HUDEP-2 (cell line): ENCODE results near the gene JADE3.
"Not testable (repeated sequence)": the region's sequence is repeated elsewhere in the genome, so short reads cannot be mapped to it uniquely, and the experiment has no call there.

ENCODE experiments used
- DNase-seq, 76 experiments: peaks; one replicate each; lab custom pipeline; 2025; ENCODE audit not compliant: unreplicated experiment in 76 of 76; lab: John Stamatoyannopoulos, UW

Gene JADE3

DNA sequence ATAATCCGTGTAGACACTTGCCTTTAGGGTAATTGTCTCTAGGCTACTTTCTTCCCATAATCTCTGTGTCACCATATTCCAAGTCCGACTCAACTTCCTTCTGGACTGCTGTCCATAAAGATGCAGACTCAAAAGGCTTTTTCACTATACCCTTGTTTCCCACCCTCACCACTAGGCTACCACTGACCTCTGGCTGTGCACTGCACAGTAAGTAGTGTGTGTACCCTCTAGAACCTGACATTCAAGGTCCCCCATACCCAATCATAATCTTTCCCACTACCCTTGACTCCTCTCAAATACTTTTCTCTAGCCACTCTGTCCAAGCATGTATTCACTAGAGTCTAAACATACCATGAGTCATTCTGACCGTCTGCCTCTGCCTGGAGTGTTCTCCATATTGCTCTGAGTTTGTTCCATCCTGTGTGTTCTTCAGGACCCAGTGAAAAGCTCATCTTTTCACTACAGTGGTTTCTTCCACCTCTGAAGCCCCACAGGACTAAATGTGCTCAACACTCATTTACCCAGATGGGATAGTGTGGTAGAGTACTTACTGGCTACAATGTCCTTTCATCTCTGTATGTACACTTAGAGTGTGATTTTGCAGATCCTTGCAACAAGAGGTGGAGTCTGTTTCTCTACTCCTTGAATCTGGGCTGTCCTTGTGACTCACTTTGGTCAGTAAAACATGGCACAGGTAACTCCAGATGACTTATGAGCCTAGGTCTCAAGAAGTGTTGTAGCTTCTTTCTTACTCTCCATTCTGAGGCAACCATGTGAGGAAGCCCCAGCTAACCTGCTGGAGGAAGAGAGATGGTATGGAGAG, 17.4 kb downstream of the JADE3 start:
- no peak for DNase-seq

- DNase-seq: no peak
Measured at GRCh38 chrX:46935295-46935694, 23.1 kb downstream of the JADE3 start.

- DNase-seq: peak in 1 of 76 experiments; percentile 1
Measured at GRCh38 chrX:46938589-46938988, 26.4 kb downstream of the JADE3 start.

DNA sequence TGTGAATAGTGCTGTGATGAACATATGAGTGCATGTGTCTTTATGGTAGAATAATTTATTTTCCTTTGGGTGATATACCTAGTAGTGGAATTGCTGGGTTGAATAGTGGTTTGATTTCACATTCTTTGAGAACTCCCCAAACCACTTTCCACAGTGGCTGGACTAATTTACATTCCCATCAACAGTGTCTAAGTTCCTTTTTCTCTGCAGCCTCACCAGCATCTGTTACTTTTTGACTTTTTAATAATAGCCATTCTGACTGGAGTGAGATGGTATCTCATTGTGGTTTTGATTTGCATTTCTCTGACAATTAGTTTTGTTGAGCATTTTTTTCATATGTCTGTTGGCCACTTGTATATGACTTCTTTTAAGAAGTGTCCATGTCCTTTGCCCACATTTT, 29.1 kb downstream of the JADE3 start:
- DNase-seq: no peak

GRCh38 chrX:46953137-46953527, 40.9 kb downstream of the JADE3 start:
- DNase-seq: no peak

- no peak for DNase-seq
Measured at GRCh38 chrX:46953597-46953996, 41.4 kb downstream of the JADE3 start.

DNA sequence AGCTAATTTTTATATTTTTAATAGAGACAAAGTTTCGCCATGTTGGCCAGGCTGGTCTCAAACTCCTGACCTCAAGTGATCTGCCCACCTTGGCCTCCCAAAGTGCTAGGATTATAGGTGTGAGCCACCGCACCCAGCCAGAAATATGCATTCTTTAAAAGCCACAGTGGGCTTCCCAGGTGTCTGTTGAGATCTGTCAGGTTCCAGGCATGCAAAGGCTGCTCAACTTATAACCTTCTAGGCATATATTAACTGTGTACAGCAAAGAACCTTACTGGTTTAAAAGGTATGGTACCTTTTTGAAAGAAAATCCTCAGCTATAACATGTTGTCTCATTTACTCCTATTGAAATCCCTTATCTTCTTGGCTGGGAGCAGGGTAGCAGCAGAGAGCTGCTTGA, 42.5 kb downstream of the JADE3 start:
- no peak for DNase-seq

- DNase-seq: not testable (repeated sequence)
Measured at GRCh38 chrX:46956589-46956988, 44.4 kb downstream of the JADE3 start.

- peak in 25 of 76 experiments; percentile 0 to 25 (median 2) for DNase-seq
Measured at GRCh38 chrX:46957297-46957696, 45.1 kb downstream of the JADE3 start.

- no peak for DNase-seq
Measured at GRCh38 chrX:46959101-46959500, 46.9 kb downstream of the JADE3 start.

- DNase-seq: no peak
Measured at GRCh38 chrX:46959985-46960700, 47.9 kb downstream of the JADE3 start.

DNA sequence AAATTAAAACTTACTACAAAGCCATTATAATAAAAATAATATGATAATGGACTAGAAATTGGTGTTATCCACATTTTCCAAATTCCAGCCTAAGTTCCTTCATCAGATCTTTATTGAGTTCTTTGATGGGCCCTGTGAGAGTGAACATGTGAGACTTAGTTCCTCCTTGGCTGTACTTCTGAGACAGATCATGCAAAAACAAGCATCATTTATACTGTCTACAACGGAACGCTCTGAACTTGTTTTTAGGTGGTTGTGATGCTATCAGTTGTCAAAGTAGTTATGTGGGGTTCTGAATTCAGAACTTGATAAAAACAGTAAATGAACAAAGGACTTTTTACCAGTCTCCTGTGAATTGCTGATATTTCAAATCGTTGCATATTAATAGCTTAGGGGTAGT, 48.9 kb downstream of the JADE3 start:
- no peak for DNase-seq

DNA sequence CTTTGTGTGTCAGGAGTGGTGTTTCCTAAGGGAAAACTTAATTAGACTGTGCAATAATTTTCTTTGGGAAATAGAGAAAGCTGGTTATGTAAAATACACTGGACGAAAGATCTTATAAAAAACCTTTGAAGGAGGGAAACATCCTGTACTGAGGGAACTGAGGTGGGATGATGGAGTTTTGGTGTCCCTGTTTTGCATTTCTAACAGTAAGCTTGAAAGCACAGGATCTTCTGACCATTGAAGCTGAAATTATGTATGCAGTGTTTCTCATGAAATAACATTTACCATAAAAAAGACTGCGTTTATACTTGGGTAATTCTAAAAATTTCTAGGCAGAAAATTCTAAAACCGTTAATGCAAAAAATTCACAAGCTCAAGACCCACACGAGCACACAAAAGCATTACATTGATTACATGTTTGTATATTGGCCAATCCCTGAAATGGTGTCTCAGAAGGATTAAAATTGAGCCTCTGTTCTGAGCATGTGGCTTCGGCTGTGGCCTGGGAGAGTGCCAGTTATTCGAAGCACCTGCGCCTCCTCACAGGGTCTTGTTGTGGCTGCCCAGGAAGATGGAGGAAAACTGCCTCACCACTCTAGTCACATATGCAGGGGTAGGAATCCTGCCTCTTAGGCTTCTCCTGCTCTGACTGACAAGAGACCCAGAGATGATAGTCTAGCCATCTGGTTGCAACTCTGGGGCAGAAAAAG, 49.5 kb downstream of the JADE3 start:
- DNase-seq: no peak

GRCh38 chrX:46965125-46965758, 53.0 kb downstream of the JADE3 start:
- no peak for DNase-seq

DNA sequence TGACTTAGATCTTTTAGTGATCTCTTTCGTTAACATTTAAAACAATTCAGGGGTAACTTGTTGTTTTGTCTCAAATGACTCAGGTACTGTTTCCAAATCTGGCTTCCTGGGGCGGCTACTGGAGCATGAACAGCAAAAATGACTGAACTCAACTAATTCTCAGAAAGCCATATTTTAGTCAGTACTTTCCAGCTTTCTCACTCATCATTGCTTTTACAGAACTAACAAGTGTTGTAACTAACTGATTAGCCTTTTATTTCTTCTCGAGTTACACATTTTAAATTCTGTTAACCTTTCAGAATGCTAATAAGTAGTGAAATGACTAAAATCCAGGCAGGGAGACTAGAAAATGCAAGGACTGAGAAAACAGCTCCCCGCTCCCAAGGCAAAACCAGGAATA, 55.3 kb downstream of the JADE3 start:
- no peak for DNase-seq

- not testable (repeated sequence) for DNase-seq
Measured at GRCh38 chrX:46977046-46977445, 64.8 kb downstream of the JADE3 start.

- peak in 70 of 76 experiments; percentile 0 to 73 (median 42) for DNase-seq
Measured at GRCh38 chrX:46978341-46979291, 66.4 kb downstream of the JADE3 start.

GRCh38 chrX:46984705-46985104, 72.5 kb downstream of the JADE3 start:
- no peak for DNase-seq

DNA sequence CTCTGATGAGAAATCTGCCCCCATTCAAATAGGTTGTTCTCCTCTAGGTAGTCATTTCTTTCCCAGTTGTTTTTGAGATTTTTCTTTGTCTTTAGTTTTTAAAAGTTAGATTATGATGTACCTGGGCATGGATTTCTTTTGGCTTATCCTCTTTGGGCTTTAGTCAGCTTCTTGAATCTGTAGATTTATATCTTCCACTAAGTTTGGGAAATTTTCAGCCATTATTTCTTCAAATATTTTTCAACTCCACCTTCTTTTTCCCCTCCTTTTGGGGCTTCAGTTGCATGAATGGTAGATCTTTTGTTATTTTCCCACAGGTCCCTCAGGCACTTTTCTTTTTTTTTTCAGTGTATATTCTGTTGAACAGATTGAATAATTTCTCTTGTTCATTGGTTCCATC, 77.3 kb downstream of the JADE3 start:
- DNase-seq: no peak

GRCh38 chrX:46991664-46992063, 79.4 kb downstream of the JADE3 start:
- DNase-seq: no peak
